Measurements from ENCODE around the gene PYCARD. TPM values are rescaled to one million over a fixed set of nuclear protein-coding genes. Genes with fewer than 3 reads are reported as not detected.
A peak's percentile ranks its signal among the peaks of the same experiment; 100 is the strongest.
"Not testable (repeated sequence)": the region's sequence is repeated elsewhere in the genome, so short reads cannot be mapped to it uniquely, and the experiment has no call there.

The PYCARD gene
- 10 to 100 TPM; 39.2 to 63.4 (median 63.1) TPM for total RNA-seq
- long read RNA-seq, donor 1, transcript PYCARD-201 (3 exons, 990 nt), result major isoform, 41 of 46 reads
- long read RNA-seq, donor 1, partial matches to known transcripts, result 2 of 46 reads
- long read RNA-seq, donor 1, other reads (novel, unspliced or antisense), result 0 of 46 reads
- long read RNA-seq, donor 2, transcript PYCARD-202 (2 exons, 696 nt), result minor isoform, 6 of 102 reads
- long read RNA-seq, donor 2, transcript PYCARD-201 (3 exons, 990 nt), result major isoform, 94 of 102 reads
- long read RNA-seq, donor 2, partial matches to known transcripts, result 0 of 102 reads
- long read RNA-seq, donor 2, other reads (novel, unspliced or antisense), result 1 of 102 reads

DNA sequence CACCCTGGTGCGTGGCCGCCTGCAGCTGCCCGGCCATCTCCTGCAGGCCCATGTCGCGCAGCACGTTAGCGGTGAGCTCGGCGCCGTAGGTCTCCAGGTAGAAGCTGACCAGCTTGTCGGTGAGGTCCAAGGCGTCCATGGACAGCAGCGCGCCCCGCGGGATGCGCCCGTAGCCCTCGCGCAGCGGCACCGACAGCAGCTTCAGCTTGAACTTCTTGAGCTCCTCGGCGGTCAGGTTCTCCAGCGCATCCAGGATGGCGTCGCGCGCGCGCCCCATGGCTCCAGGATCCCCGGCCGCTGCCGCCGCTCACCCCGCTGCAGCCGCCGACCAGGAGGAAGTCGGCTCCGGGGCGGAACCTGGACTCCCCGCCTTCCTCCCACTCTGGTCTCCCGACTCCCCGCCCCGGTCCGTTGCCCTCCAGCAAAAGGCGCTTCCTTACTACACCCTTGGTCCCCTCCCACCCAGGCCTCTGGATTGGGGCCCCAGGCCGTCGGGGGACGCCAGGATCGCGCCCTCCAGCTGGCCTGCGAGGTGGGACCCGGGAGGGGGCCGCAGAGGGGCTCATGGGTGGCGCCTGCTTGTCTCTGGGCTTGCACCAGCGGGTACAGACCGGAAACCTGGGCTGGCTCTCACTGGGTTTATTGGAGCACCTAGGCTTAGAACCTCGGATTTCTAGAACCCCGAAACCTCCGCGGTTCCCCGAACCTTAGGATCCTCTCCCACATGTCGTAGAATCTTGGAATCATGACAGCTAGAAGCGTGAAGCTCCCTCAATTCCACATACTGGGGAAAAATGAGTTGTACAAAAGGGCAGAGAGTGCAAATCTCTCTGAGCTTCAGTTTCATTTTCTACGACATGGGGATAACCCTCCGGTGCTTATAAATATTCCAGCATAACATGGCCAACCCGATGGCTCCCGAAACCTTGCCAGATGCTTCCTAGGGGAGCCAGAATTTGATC is at the start of gene PYCARD:
TSS of gene PYCARD (minus strand) at position 347 of the 962 bp plus-strand sequence. CDS start at position 277, 70 bp downstream.
- DNase-seq, result peak; percentile 79 to 88 (median 87)
- peak; percentile 81 for ATAC-seq
- TF ChIP-seq, protein P1, sequence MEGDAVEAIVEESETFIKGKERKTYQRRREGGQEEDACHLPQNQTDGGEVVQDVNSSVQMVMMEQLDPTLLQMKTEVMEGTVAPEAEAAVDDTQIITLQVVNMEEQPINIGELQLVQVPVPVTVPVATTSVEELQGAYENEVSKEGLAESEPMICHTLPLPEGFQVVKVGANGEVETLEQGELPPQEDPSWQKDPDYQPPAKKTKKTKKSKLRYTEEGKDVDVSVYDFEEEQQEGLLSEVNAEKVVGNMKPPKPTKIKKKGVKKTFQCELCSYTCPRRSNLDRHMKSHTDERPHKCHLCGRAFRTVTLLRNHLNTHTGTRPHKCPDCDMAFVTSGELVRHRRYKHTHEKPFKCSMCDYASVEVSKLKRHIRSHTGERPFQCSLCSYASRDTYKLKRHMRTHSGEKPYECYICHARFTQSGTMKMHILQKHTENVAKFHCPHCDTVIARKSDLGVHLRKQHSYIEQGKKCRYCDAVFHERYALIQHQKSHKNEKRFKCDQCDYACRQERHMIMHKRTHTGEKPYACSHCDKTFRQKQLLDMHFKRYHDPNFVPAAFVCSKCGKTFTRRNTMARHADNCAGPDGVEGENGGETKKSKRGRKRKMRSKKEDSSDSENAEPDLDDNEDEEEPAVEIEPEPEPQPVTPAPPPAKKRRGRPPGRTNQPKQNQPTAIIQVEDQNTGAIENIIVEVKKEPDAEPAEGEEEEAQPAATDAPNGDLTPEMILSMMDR (IDR thresholded peaks at IDR 0.05), result no peak
- Histone ChIP-seq H3K4me3 (peak within 1 kb of the TSS; percentile 72), H3K36me3 (ENCODE audit: low read depth) (no peaks in the 10 kb centered on the region), H3K4me1 (ENCODE audit: low read depth) (peaks cover 22% of the 10 kb centered on the region), H3K9me3 (no peaks in the 10 kb centered on the region)
- intact Hi-C loops (cut with DNase I, micrococcal nuclease), result no loop called here

- TF ChIP-seq, protein P1 (IDR thresholded peaks at IDR 0.05), result no peak
- Histone ChIP-seq H3K9me3 (no peaks in the 10 kb centered on the region), H3K4me3 (no peak overlapping the region), H3K36me3 (ENCODE audit: low read depth) (no peaks in the 10 kb centered on the region), H3K4me1 (ENCODE audit: low read depth) (no peaks in the 10 kb centered on the region)
- DNase-seq (no peak), ATAC-seq (no peak)
- intact Hi-C loops (cut with DNase I, micrococcal nuclease), result no loop called here
Observed at GRCh38 chr16:31251435-31251834, 48.9 kb upstream of the PYCARD start.

DNA sequence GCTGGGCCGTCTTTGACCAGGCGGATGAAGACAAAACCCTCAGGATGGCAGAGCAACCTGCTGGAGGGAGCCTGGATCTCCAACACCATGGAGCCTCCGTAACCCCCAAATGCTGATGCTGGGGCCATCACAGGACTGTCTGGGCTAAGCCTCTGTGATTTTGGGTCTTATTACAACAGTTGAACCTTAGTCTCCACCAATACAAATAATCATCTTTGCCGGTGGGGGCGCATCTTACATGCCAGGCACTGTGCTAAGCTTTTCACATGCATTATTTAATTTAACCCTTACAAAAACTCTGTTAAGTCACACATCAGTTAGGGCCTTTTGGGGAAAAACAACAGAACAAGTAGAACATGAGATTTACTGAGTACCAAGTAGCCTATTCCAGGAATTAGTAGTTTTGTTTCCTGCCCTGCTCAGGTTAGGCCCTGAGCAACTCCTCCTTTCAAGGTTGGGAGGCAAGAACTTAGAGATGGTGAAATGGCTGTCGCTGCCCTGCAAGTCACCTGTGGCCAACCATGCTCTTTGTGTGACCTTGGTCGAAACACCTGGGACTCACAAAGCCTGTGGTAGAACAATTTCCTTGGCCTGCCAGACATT is 48.3 kb upstream of the PYCARD start:
- intact Hi-C loops (cut with DNase I, micrococcal nuclease), result no loop called here
- H3K36me3 ChIP-seq (ENCODE audit: low read depth), result no peaks in the 10 kb centered on the region
- ATAC-seq (no peak), DNase-seq (no peak)
- H3K4me1 ChIP-seq (ENCODE audit: low read depth), result no peaks in the 10 kb centered on the region
- H3K9me3 ChIP-seq, result no peaks in the 10 kb centered on the region
- H3K4me3 ChIP-seq, result no peak overlapping the region
- TF ChIP-seq, protein P1 (IDR thresholded peaks at IDR 0.05), result no peak

- H3K4me1 ChIP-seq (ENCODE audit: low read depth), result no peaks in the 10 kb centered on the region
- TF ChIP-seq, protein P1 (IDR thresholded peaks at IDR 0.05), result no peak
- no peaks in the 10 kb centered on the region for H3K9me3 ChIP-seq
- DNase-seq (no peak), ATAC-seq (no peak)
- H3K4me3 ChIP-seq, result no peak overlapping the region
- intact Hi-C loops (cut with DNase I, micrococcal nuclease), result no loop called here
- no peaks in the 10 kb centered on the region for H3K36me3 ChIP-seq (ENCODE audit: low read depth)
Observed at GRCh38 chr16:31248344-31248743, 45.8 kb upstream of the PYCARD start.

- no peak overlapping the region for H3K4me3 ChIP-seq
- no peaks in the 10 kb centered on the region for H3K36me3 ChIP-seq (ENCODE audit: low read depth)
- no peaks in the 10 kb centered on the region for H3K9me3 ChIP-seq
- ATAC-seq, result no peak
- TF ChIP-seq, protein P1 (IDR thresholded peaks at IDR 0.05), result no peak
- no peaks in the 10 kb centered on the region for H3K4me1 ChIP-seq (ENCODE audit: low read depth)
- intact Hi-C loops (cut with DNase I, micrococcal nuclease), result no loop called here
- no peak for DNase-seq
Observed at GRCh38 chr16:31246296-31246695, 43.7 kb upstream of the PYCARD start.

- H3K9me3 ChIP-seq; H3K4me1 ChIP-seq (ENCODE audit: low read depth); intact Hi-C loops (cut with DNase I, micrococcal nuclease); DNase-seq; H3K36me3 ChIP-seq (ENCODE audit: low read depth); ATAC-seq; H3K4me3 ChIP-seq: not testable (repeated sequence)
Observed at GRCh38 chr16:31245598-31245997, 43.0 kb upstream of the PYCARD start.

All from mucosa of descending colon (tissue), 3 donors.